HCT116 (cell line): Measurements from ENCODE around the gene HORMAD2. TPM values are rescaled to one million over a fixed set of nuclear protein-coding genes. Genes with fewer than 3 reads are reported as not detected.

ENCODE experiments used
- ATAC-seq: fragments of 200-7000 bp; cut with Tn5 transposase; 2 replicates; pipeline ENCODE4 v1.9.1; 2020; ENCODE audit warnings: mild to moderate bottlenecking, moderate library complexity
- BruUV-seq: library from RNA; stranded (reverse); fragments of 400-500 nt; replicated peaks from 2 replicates; lab custom pipeline; 2021; lab: Mats Ljungman, UMichigan
- CTCF ChIA-PET: fragments of 300-600 bp; sonication (Branson Sonifier 250); formaldehyde crosslinking; loops from one replicate; lab custom pipeline; 2021; ENCODE audit warnings: antibody characterized with exemption; lab: Charles Lee
- POLR2A ChIA-PET: fragments of 300-600, 350-600 bp; sonication (Branson Sonifier 250); formaldehyde crosslinking; loops from one replicate; lab custom pipeline; 2021; ENCODE audit warnings: antibody characterized with exemption; lab: Charles Lee
- RAD21 ChIA-PET, 2 experiments: fragments of 300-600 bp; sonication (Branson Sonifier 250); formaldehyde crosslinking; loops; one replicate each; lab custom pipeline; 2023; ENCODE audit warnings: low total read pairs in 2 of 2; ENCODE audit not compliant: uncharacterized antibody in 2 of 2, unreplicated experiment in 2 of 2, low non-redundant PET in 1 of 2; lab: Charles Lee
- DNase-seq: peaks from one replicate; pipeline ENCODE4 v3.0.0-alpha.2; 2010; ENCODE audit warnings: low read depth, low spot score
- H2AFZ ChIP-seq: fragments of 200-600 bp; shearing (Covaris generic), sonication (generic); 2 replicates; pipeline ENCODE4 v1.6.1; 2017; ENCODE audit warnings: low read depth, mixed run types, mixed read lengths, antibody characterized with exemption, low read length; ENCODE audit not compliant: poor library complexity, severe bottlenecking
- H3K27ac ChIP-seq: 2 replicates; pipeline ENCODE4 v1.5.1; 2012; ENCODE audit warnings: low read depth, low read length
- H3K27me3 ChIP-seq: fragments of 200-600 bp; sonication (generic); 2 replicates; pipeline ENCODE4 v1.6.1; 2016; ENCODE audit warnings: mixed run types, low read length, mixed read lengths; ENCODE audit not compliant: insufficient read depth
- H3K36me3 ChIP-seq, 2 experiments: fragments of 200-500 bp in 1 of 2; fragments of 200-600 bp in 1 of 2; sonication (Bioruptor generic) in 1 of 2; sonication (generic) in 1 of 2; 2 replicates each; pipeline versions ENCODE4 v1.5.1 to v1.6.1; 2014 to 2016; ENCODE audit warnings: low read length in 2 of 2, inconsistent platforms in 1 of 2, mixed read lengths in 1 of 2, mixed run types in 1 of 2; ENCODE audit not compliant: insufficient read depth in 2 of 2, control insufficient read depth in 1 of 2
- H3K4me1 ChIP-seq, 2 experiments: fragments of 200-600 bp in 1 of 2; sonication (generic) in 1 of 2; 2 replicates each; pipeline versions ENCODE4 v1.5.1 to v1.6.1; 2012 to 2017; ENCODE audit warnings: low read length in 2 of 2, inconsistent platforms in 1 of 2, mild to moderate bottlenecking in 1 of 2, mixed read lengths in 1 of 2, mixed run types in 1 of 2, moderate library complexity in 1 of 2; ENCODE audit not compliant: insufficient read depth in 2 of 2, control insufficient read depth in 1 of 2
- H3K4me2 ChIP-seq: fragments of 200-600 bp; sonication (generic); 2 replicates; pipeline ENCODE4 v1.6.1; 2017; ENCODE audit warnings: mixed run types, low read length, mixed read lengths
- H3K4me3 ChIP-seq, 2 experiments: fragments of 200-600 bp in 1 of 2; sonication (generic) in 1 of 2; replicated peaks in 1 of 2; 2 replicates each; pipeline ENCODE4 v1.5.1; 2011 to 2016; ENCODE audit warnings: low read length in 2 of 2, control low read depth in 1 of 2, low read depth in 1 of 2, mild to moderate bottlenecking in 1 of 2, mixed read lengths in 1 of 2, mixed run types in 1 of 2
- H3K79me2 ChIP-seq: fragments of 200-600 bp; sonication (generic); 2 replicates; pipeline ENCODE4 v1.6.1; 2017; ENCODE audit warnings: mild to moderate bottlenecking, mixed run types, low read length, moderate library complexity, mixed read lengths; ENCODE audit not compliant: insufficient read depth
- H3K9ac ChIP-seq: fragments of 200-600 bp; sonication (generic); 2 replicates; pipeline ENCODE4 v1.6.1; 2016; ENCODE audit warnings: low read length, mixed read lengths
- H3K9me2 ChIP-seq: fragments of 200-600 bp; sonication (generic), shearing (Covaris generic); 2 replicates; pipeline ENCODE4 v1.6.1; 2017; ENCODE audit warnings: mixed run types, mild to moderate bottlenecking, moderate library complexity; ENCODE audit not compliant: insufficient read depth
- H3K9me3 ChIP-seq, 2 experiments: fragments of 200-500 bp in 1 of 2; fragments of 200-600 bp in 1 of 2; sonication (Bioruptor generic) in 1 of 2; sonication (generic) in 1 of 2; 2 replicates each; pipeline ENCODE4 v1.6.1; 2014 to 2017; ENCODE audit warnings: low read length in 2 of 2, mixed read lengths in 2 of 2, inconsistent platforms in 1 of 2, low read depth in 1 of 2, mild to moderate bottlenecking in 1 of 2, mixed run types in 1 of 2, moderate library complexity in 1 of 2; ENCODE audit not compliant: control insufficient read depth in 1 of 2, insufficient read depth in 1 of 2
- H4K20me1 ChIP-seq: fragments of 200-600 bp; sonication (generic), shearing (Covaris generic); 2 replicates; pipeline ENCODE4 v1.6.1; 2017; ENCODE audit warnings: mixed run types, mild to moderate bottlenecking, moderate library complexity; ENCODE audit not compliant: insufficient read depth
- EGR1 ChIP-seq: IDR thresholded peaks from 2 replicates; pipeline ENCODE4 v1.6.1; 2012; ENCODE audit warnings: low read depth
- POLR2AphosphoS5 ChIP-seq: IDR thresholded peaks from 2 replicates; pipeline ENCODE4 v1.6.1; 2011; ENCODE audit warnings: mild to moderate bottlenecking, low read depth, low read length, moderate library complexity
- RAD21 ChIP-seq: IDR thresholded peaks from 2 replicates; pipeline ENCODE4 v1.6.1; 2012; ENCODE audit warnings: low read depth, mild to moderate bottlenecking
- SP1 ChIP-seq: IDR thresholded peaks from 2 replicates; pipeline ENCODE4 v1.6.1; 2012; ENCODE audit warnings: low read depth
- SRF ChIP-seq: IDR thresholded peaks from 2 replicates; pipeline ENCODE4 v1.6.1; 2012; ENCODE audit warnings: low read depth
- TCF7L2 ChIP-seq: IDR thresholded peaks from 2 replicates; pipeline ENCODE4 v1.7.0; 2011; ENCODE audit warnings: borderline replicate concordance, inconsistent platforms; ENCODE audit not compliant: insufficient read depth, insufficient read length; ENCODE audit errors: extremely low read depth
- intact Hi-C: fragments of 100-400 bp; cut with micrococcal nuclease; formaldehyde crosslinking; loops from 2 replicates; pipeline ENCODE4 v1.10.0; 2022
- total RNA-seq: library from RNA; stranded (reverse); gene quantifications from one replicate; pipeline ENCODE4 v1.2.1, GENCODE V29; 2021; ENCODE audit not compliant: unreplicated experiment
- TF ChIP-seq, protein P1 (sequence below), 3 experiments: fragments of 200-600 bp in 1 of 3; sonication (generic) in 1 of 3; IDR thresholded peaks in 2 of 3; conservative IDR thresholded peaks in 1 of 3; 2 replicates each; pipeline ENCODE4 v1.5.1; 2012 to 2017; ENCODE audit warnings: low read depth in 2 of 3, low read length in 2 of 3, antibody characterized with exemption in 1 of 3, borderline replicate concordance in 1 of 3, control low read depth in 1 of 3, mild to moderate bottlenecking in 1 of 3, mixed read lengths in 1 of 3, mixed run types in 1 of 3, moderate library complexity in 1 of 3; ENCODE audit not compliant: insufficient read depth in 1 of 3

Gene HORMAD2
- total RNA-seq, 1 experiment from 2014 or later = not detected

DNA sequence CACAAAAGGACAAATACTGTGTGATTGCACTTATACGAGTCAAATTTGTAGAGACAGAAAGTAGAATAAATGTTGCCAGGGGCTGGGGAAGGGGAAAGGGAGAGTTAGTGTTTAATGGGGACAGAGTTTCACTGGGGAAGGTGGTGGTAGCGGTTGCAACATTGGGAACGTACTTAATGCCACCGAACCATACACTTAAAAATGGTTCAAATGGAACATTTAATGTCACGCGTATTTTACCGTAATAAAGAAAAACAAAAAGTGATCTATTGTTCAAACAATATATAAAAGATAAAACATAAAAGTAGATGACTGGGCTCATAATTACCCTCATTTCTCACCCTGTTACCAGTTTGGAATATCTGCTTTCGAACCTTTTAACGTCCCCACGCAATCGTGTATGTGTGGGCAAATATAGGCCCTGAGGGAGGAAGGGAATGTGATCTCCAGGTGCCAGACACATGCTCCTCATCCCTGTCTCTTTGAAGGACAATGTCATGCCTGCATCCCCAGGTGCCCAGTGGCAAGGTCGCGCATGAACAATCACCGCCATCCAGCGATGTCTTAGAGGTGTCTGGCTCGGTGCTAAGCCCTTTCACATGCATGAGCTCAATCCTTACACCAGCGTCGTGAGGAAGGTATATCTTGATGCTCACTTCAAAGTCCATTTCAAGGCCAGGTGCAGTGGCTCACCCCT, 131.0 kb downstream of the HORMAD2 start:
- Histone ChIP-seq H3K4me2 (peak overlapping the region; percentile 64), H2AFZ (no peak overlapping the region), H3K27ac (peak overlapping the region; percentile 96), H3K9me3 (no peaks in the 10 kb centered on the region), H3K79me2 (no peaks in the 10 kb centered on the region), H3K9ac (peak overlapping the region; percentile 80), H3K27me3 (no peaks in the 10 kb centered on the region), H3K4me3 (peak overlapping the region in 1 of 2 experiments; percentile 32; a peak in 2 of 4 replicates), H4K20me1 (no peaks in the 10 kb centered on the region), H3K36me3 (no peaks in the 10 kb centered on the region), H3K4me1 (peaks cover 78 to 99% of the 10 kb centered on the region in 2 experiments), H3K9me2 (no peaks in the 10 kb centered on the region)
- DNase-seq (no peak), ATAC-seq (no peak)
- no peak for TF ChIP-seq RAD21
- peak; percentile 20; the same call in 1 of the 2 replicates for TF ChIP-seq POLR2AphosphoS5
- no TSS peak for BruUV-seq
- POLR2A ChIA-PET = interaction anchor here (0.8 to 5.4 kb wide), 8 partner anchors 11 to 40 kb away, joined by 3 to 43 read pairs (median 6); no protein-coding TSS in a partner anchor
- RAD21 ChIA-PET = no interaction called here
- intact Hi-C loops = no loop called here
- CTCF ChIA-PET = interaction anchor here (1.1 kb wide), 1 partner anchor 44 kb away, joined by 13 read pairs; no protein-coding TSS in a partner anchor

DNA sequence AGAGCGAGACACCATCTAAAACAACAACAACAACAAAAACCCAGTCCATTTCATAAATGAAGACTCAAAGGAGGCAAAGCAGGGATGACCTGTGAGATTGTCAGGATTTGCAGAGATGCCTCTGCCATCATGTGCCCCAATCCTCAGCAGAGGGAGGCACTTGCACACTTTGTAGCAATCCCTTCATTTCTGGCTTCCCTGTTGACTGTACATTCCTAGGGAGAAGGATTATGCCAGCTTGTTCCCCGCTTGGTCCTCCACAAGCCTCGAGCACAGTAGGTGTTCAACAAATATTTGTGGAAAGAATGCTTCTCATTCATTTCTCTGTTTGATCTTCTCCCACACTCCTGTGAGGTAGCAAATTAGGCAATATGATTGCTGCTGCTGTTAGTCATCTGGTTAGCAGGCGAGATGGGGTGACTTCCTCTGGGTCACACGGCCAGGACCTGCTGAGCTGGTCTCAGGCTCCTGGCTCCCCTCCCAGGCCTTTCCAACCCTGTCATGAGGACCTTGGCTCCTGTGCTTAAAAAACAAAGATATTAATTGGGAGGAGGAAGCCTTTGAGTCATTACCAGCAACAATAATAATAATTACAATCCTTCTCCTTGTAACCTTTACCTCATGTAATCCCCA, 132.2 kb downstream of the HORMAD2 start:
- RAD21 ChIA-PET = interaction anchor here in 1 of 2 experiments (1.1 to 1.7 kb wide), 4 partner anchors 12 to 104 kb away, joined by 3 read pairs; no protein-coding TSS in a partner anchor
- BruUV-seq = no TSS peak
- DNase-seq = peak; percentile 93
- CTCF ChIA-PET = no interaction called here
- H3K9me3 ChIP-seq = no peaks in the 10 kb centered on the region
- ATAC-seq = peak; percentile 63
- H3K9me2 ChIP-seq = no peaks in the 10 kb centered on the region
- H3K4me3 ChIP-seq = peak overlapping the region in 1 of 2 experiments; percentile 29; a peak in 2 of 4 replicates
- H3K4me1 ChIP-seq = peaks cover 66 to 92% of the 10 kb centered on the region in 2 experiments
- TF ChIP-seq TCF7L2 (peak; percentile 79), POLR2AphosphoS5 (peak; percentile 66), EGR1 (no peak), SP1 (no peak), SRF (no peak)
- TF ChIP-seq, protein P1, sequence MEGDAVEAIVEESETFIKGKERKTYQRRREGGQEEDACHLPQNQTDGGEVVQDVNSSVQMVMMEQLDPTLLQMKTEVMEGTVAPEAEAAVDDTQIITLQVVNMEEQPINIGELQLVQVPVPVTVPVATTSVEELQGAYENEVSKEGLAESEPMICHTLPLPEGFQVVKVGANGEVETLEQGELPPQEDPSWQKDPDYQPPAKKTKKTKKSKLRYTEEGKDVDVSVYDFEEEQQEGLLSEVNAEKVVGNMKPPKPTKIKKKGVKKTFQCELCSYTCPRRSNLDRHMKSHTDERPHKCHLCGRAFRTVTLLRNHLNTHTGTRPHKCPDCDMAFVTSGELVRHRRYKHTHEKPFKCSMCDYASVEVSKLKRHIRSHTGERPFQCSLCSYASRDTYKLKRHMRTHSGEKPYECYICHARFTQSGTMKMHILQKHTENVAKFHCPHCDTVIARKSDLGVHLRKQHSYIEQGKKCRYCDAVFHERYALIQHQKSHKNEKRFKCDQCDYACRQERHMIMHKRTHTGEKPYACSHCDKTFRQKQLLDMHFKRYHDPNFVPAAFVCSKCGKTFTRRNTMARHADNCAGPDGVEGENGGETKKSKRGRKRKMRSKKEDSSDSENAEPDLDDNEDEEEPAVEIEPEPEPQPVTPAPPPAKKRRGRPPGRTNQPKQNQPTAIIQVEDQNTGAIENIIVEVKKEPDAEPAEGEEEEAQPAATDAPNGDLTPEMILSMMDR (IDR thresholded peaks at IDR 0.05 in 2 of 3, conservative IDR thresholded peaks at IDR 0.05 in 1 of 3; ENCODE audit: borderline replicate concordance in 1 of 3, insufficient read depth in 1 of 3, low read depth in 2 of 3, low read length in 2 of 3) = 0 out of 6 replicates have a peak, but pooled peaks of 1 of the 3 experiments have one; percentile 19
- TF ChIP-seq, all 23 proteins: peak for 3
- no peaks in the 10 kb centered on the region for H3K79me2 ChIP-seq
- intact Hi-C loops = no loop called here
- no peaks in the 10 kb centered on the region for H3K27me3 ChIP-seq
- peak overlapping the region; percentile 64 for H3K4me2 ChIP-seq
- POLR2A ChIA-PET = interaction anchor here (1.0 to 5.4 kb wide), 6 partner anchors 8 to 28 kb away, joined by 3 to 43 read pairs (median 6); no protein-coding TSS in a partner anchor
- peak overlapping the region; percentile 80 for H3K9ac ChIP-seq
- H3K27ac ChIP-seq = peak overlapping the region; percentile 96
- no peaks in the 10 kb centered on the region for H3K36me3 ChIP-seq
- H2AFZ ChIP-seq = no peak overlapping the region
- H4K20me1 ChIP-seq = no peaks in the 10 kb centered on the region
